ENCODE measurements around the gene CPZ. TPM values are rescaled to one million over a fixed set of nuclear protein-coding genes. Genes with fewer than 3 reads are reported as not detected.
A peak's percentile ranks its signal among the peaks of the same experiment; 100 is the strongest.
"Not testable (repeated sequence)": the region's sequence is repeated elsewhere in the genome, so short reads cannot be mapped to it uniquely, and the experiment has no call there.

The CPZ gene
- total RNA-seq, 6 experiments from 2014 or later = 0.24 to 0.80 (median 0.74) TPM; not detected in 1

GRCh38 chr4:8617486-8618040 lies 25.0 kb downstream of the CPZ start:
- Histone ChIP-seq H3K27ac (no peak overlapping the region), H3K4me1 (no peaks in the 10 kb centered on the region), H3K4me3 (no peak overlapping the region), H3K27me3 (no peaks in the 10 kb centered on the region), H3K9me3 (no peaks in the 10 kb centered on the region), H3K36me3 (no peaks in the 10 kb centered on the region)
- WGBS (ENCODE audit: insufficient coverage, low coverage, low lambda C conversion rate, missing lambda C conversion rate) = 55% methylated on average over 16 of the region's 21 CpGs
- DNase-seq (peak in 1 of 3 donors; percentile 45), ATAC-seq (no peak)
- TF ChIP-seq POLR2A (IDR thresholded peaks at IDR 0.05) (no peak), CTCF (IDR thresholded peaks at IDR 0.05) (no peak)
- intact Hi-C loops (cut with DNase I) = no loop called here

- Histone ChIP-seq H3K27me3 (no peaks in the 10 kb centered on the region), H3K27ac (no peak overlapping the region), H3K4me3 (no peak overlapping the region), H3K4me1 (no peaks in the 10 kb centered on the region), H3K36me3 (no peaks in the 10 kb centered on the region), H3K9me3 (no peaks in the 10 kb centered on the region)
- ATAC-seq = no peak
- intact Hi-C loops (cut with DNase I) = no loop called here
- DNase-seq = peak in 1 of 3 donors; percentile 35
- TF ChIP-seq CTCF (IDR thresholded peaks at IDR 0.05) = no peak
- no peak for TF ChIP-seq POLR2A (IDR thresholded peaks at IDR 0.05)
- WGBS (ENCODE audit: insufficient coverage, low coverage, low lambda C conversion rate, missing lambda C conversion rate) = 67% methylated on average over 1 of the region's 15 CpGs
Measured at GRCh38 chr4:8618421-8618820, 25.9 kb downstream of the CPZ start.

GRCh38 chr4:8618961-8619720 lies 26.6 kb downstream of the CPZ start:
- no peak for TF ChIP-seq POLR2A (IDR thresholded peaks at IDR 0.05)
- TF ChIP-seq CTCF (IDR thresholded peaks at IDR 0.05) = no peak
- Histone ChIP-seq H3K27ac (no peak overlapping the region), H3K27me3 (no peaks in the 10 kb centered on the region), H3K9me3 (no peaks in the 10 kb centered on the region), H3K4me3 (no peak overlapping the region), H3K36me3 (no peaks in the 10 kb centered on the region), H3K4me1 (no peaks in the 10 kb centered on the region)
- no peak for ATAC-seq
- intact Hi-C loops (cut with DNase I) = no loop called here
- 69% methylated on average over 5 of the region's 28 CpGs for WGBS (ENCODE audit: insufficient coverage, low coverage, low lambda C conversion rate, missing lambda C conversion rate)
- DNase-seq = peak in 1 of 3 donors; percentile 53

GRCh38 chr4:8621135-8621534 lies 28.6 kb downstream of the CPZ start:
- peak in 1 of 3 donors; percentile 22 for DNase-seq
- intact Hi-C loops (cut with DNase I); H3K4me1 ChIP-seq; H3K36me3 ChIP-seq; H3K9me3 ChIP-seq; H3K4me3 ChIP-seq; H3K27ac ChIP-seq; H3K27me3 ChIP-seq: not testable (repeated sequence)
- peak in 1 of 4 donors; percentile 32 for ATAC-seq
- no CpG with 5 or more reads among the region's 14 CpGs for WGBS (ENCODE audit: insufficient coverage, low coverage, low lambda C conversion rate, missing lambda C conversion rate)

- H3K4me3 ChIP-seq; intact Hi-C loops (cut with DNase I); H3K9me3 ChIP-seq; H3K27me3 ChIP-seq; H3K27ac ChIP-seq; DNase-seq; H3K4me1 ChIP-seq; H3K36me3 ChIP-seq: not testable (repeated sequence)
- ATAC-seq = peak; percentile 31 to 64 (median 46)
- WGBS (ENCODE audit: insufficient coverage, low coverage, low lambda C conversion rate, missing lambda C conversion rate) = no CpG with 5 or more reads among the region's 29 CpGs
Measured at GRCh38 chr4:8624601-8625272, 32.2 kb downstream of the CPZ start.

- peak; percentile 39 to 63 (median 44) for ATAC-seq
Measured at GRCh38 chr4:8630240-8630905, 37.8 kb downstream of the CPZ start.

GRCh38 chr4:8631896-8632295 lies 39.3 kb downstream of the CPZ start:
- H3K36me3 ChIP-seq; H3K9me3 ChIP-seq; H3K27me3 ChIP-seq; H3K4me3 ChIP-seq; H3K4me1 ChIP-seq; H3K27ac ChIP-seq; intact Hi-C loops (cut with DNase I): not testable (repeated sequence)
- DNase-seq (peak in 1 of 3 donors; percentile 13), ATAC-seq (peak in 2 of 4 donors; percentile 16 to 36)
- WGBS (ENCODE audit: insufficient coverage, low coverage, low lambda C conversion rate, missing lambda C conversion rate) = no CpG with 5 or more reads among the region's 6 CpGs

More at GRCh38 chr4:8630240-8630905, 37.8 kb downstream of the CPZ start:
- WGBS (ENCODE audit: insufficient coverage, low coverage, low lambda C conversion rate, missing lambda C conversion rate) = no CpG with 5 or more reads among the region's 29 CpGs
- H3K27me3 ChIP-seq; H3K4me1 ChIP-seq; DNase-seq; intact Hi-C loops (cut with DNase I); H3K4me3 ChIP-seq; H3K36me3 ChIP-seq; H3K9me3 ChIP-seq; H3K27ac ChIP-seq: not testable (repeated sequence)

GRCh38 chr4:8634773-8635172 lies 42.2 kb downstream of the CPZ start:
- not testable (repeated sequence) for DNase-seq

More at GRCh38 chr4:8634773-8635172, 42.2 kb downstream of the CPZ start:
- H3K27me3 ChIP-seq; H3K4me1 ChIP-seq; H3K27ac ChIP-seq; intact Hi-C loops (cut with DNase I); H3K4me3 ChIP-seq; H3K9me3 ChIP-seq; ATAC-seq; H3K36me3 ChIP-seq: not testable (repeated sequence)
- WGBS (ENCODE audit: insufficient coverage, low coverage, low lambda C conversion rate, missing lambda C conversion rate) = 45% methylated on average over 6 of the region's 11 CpGs
